D721Med (cell line): ENCODE data around the gene CPLX3.

Source experiments
- DNase-seq: peaks from one replicate; pipeline ENCODE4 v3.0.0; 2011; ENCODE audit warnings: low spot score; ENCODE audit not compliant: insufficient read length
- FAIRE-seq: peaks from 2 replicates; lab custom pipeline; 2011; peaks lifted over from hg19 to GRCh38; lab: Jason Lieb, UNC
- TF ChIP-seq, protein P1 (sequence below): IDR thresholded peaks from 2 replicates; pipeline ENCODE4 v1.5.1; 2012; ENCODE audit warnings: mild to moderate bottlenecking, control low read depth; ENCODE audit not compliant: insufficient read depth; ENCODE audit errors: missing control alignments

Gene CPLX3

DNA sequence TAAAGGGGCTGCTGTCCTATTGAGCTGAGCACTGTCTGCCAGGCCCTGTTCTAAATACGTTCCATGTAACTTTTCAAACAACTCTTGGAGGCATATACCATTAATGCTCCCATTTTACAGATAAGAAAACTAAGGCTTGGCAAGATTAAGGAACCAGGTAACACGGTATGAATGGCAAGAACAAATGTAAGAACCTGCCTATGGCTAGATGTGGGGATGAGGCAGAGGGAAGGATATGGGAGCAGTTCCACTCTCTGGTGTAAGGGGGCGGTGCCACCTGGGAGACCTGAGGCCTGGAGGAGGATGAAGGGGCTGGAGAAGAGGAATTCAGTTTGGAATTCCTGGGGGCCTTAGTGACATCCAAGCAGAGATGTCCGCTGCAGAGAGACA lies 17.6 kb upstream of the CPLX3 start:
- no peak for FAIRE-seq

DNA sequence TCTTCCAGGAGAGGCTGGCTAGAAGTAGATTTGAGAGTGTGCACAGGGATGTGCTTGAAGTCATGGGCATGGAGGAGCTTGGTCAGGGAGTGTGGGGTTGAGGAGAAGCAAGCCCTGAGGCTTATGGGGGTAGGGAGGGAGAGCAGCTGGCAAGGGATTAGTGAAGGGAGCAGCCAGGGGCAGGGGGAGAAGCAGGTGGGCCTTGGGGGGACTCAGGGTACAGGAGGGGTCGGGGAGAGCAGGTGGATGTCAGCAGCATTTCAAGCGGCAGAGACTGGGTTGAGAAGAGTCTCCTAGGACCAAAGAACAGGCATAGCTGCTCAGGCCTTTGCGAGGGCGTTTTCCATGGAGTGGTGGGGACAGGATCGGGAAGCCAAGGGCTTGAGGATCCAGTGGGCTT lies 17.2 kb upstream of the CPLX3 start:
- FAIRE-seq = no peak
- no peak for DNase-seq
- TF ChIP-seq, protein P1, sequence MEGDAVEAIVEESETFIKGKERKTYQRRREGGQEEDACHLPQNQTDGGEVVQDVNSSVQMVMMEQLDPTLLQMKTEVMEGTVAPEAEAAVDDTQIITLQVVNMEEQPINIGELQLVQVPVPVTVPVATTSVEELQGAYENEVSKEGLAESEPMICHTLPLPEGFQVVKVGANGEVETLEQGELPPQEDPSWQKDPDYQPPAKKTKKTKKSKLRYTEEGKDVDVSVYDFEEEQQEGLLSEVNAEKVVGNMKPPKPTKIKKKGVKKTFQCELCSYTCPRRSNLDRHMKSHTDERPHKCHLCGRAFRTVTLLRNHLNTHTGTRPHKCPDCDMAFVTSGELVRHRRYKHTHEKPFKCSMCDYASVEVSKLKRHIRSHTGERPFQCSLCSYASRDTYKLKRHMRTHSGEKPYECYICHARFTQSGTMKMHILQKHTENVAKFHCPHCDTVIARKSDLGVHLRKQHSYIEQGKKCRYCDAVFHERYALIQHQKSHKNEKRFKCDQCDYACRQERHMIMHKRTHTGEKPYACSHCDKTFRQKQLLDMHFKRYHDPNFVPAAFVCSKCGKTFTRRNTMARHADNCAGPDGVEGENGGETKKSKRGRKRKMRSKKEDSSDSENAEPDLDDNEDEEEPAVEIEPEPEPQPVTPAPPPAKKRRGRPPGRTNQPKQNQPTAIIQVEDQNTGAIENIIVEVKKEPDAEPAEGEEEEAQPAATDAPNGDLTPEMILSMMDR = no peak

More for the DNA sequence above, 17.6 kb upstream of the CPLX3 start:
- TF ChIP-seq, protein P1 = peak; percentile 11
- DNase-seq = no peak

DNA sequence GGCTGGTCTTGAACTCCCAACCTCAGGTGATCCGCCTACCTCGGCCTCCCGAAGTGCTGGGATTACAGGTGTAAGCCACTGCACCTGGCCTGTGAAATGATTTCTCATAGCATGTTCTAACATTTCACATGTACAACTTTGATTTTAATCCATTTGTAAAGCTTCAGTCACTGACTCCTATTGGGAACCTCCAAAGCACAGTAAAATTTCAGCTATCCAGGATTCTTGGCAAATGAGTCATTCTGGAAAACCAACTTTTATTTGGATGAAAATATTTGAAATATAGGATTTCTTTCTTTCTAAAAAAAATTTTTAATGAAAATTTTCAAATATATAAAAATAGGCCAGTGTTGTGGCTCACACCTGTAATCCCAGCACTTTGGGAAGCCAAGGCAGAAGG lies 16.5 kb upstream of the CPLX3 start:
- FAIRE-seq (no peak), DNase-seq (no peak)
- TF ChIP-seq, protein P1 = no peak

DNA sequence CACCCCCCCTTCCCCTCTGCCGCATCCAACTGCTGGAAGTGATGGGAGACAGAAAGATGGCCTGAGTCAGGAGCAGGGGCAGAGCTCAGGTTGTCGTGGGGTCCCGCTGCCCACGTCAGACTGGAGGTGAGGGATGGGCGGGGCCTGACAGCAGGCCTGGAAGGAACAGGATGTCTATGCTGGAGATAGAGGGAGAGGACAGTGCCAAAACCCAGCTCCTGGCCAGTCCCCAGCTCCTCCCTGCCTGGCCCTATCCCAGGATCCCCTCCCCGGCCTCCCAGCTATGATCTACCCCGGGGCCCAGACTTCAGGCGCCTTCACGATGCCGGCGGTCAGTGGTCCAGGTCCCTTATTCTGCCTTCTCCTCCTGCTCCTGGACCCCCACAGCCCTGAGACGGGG lies 13.9 kb upstream of the CPLX3 start, which contains the start of gene LMAN1L:
TSS of gene LMAN1L (plus strand) at position 303 of the 400 bp plus-strand sequence. CDS start at position 323, 20 bp downstream.
- DNase-seq = no peak
- no peak for FAIRE-seq
- TF ChIP-seq, protein P1 = no peak

DNA sequence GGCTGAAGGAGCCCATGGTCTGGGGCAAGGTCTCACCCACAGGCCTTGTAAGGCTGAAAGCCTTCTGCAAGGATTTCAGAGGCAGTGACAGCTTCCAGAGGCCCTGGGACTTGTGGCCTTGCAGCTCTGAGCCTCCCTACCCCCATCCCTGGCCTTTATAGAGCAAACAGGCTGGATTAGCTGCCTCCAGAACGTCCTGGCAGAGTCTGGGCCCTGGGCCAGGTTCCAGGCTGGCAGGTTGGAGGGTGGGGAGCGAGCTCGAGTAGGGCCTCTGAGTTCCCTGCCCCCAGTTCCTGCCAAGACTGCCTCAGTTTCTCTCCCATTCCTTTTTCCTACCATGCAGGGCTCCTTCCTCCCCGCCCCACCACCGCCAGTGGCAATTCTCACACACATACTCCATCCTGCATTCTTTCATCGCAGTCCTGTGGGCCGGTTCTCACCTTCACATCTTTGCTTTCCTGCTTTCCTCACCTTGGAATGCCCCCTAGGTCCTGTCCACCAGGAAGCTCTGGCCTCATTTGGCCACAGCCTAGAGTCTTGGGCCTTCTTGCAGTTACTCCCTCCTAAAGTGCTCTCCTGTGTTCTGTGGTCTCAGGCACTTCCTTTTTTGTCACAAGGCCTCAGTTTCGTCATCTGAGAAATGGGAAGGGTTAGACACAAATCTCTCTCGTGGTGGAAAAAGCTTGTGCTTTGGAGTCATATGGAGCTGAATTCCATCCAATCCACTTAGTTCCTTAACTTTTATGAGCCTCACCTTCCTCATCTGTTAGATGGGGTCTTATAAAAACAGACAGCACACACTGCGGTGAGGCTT lies 11.1 kb upstream of the CPLX3 start:
- DNase-seq (no peak), FAIRE-seq (no peak)
- TF ChIP-seq, protein P1 = no peak

DNA sequence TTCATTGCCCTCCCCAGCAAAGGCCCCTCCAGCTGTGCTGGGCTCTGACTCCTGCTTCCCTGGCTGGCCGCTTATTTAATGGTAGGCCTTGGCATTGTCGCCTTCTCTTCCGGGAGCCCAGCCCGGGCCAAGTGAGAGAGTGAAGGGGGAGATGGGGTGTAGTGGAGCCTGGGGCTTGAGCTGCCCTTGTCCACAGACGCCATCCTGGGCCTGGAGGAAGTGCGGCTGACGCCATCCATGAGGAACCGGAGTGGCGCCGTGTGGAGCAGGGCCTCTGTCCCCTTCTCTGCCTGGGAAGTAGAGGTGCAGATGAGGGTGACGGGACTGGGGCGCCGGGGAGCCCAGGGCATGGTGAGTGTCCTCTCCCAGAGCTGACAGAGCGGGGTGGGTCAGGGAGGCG lies 10.5 kb upstream of the CPLX3 start:
- TF ChIP-seq, protein P1 = no peak
- DNase-seq (no peak), FAIRE-seq (no peak)
